GM23338 (cell line): ENCODE data around the gene CLDN15. TPM values are rescaled to one million over a fixed set of nuclear protein-coding genes. Genes with fewer than 3 reads are reported as not detected.

Experiments
- ATAC-seq: fragments of 200-7000 bp; cut with Tn5 transposase; 3 replicates; pipeline ENCODE4 v1.9.1; 2020
- DNase-seq: peaks from one replicate; pipeline ENCODE4 v3.0.0-alpha.2; 2015; ENCODE audit warnings: low spot score
- H2AFZ ChIP-seq: fragments of 200-600 bp; sonication (generic); 2 replicates; pipeline ENCODE4 v1.8.0; 2016; ENCODE audit warnings: antibody characterized with exemption, mild to moderate bottlenecking, moderate library complexity
- H3F3A ChIP-seq: fragments of 200-600 bp; sonication (generic); replicated peaks from 2 replicates; pipeline ENCODE4 v1.8.0; 2017; ENCODE audit warnings: antibody characterized with exemption, mixed run types, low read depth
- H3K27ac ChIP-seq: fragments of 200-600 bp; sonication (generic); 2 replicates; pipeline ENCODE4 v1.6.1; 2016; ENCODE audit warnings: low read depth
- H3K27me3 ChIP-seq: fragments of 200-600 bp; sonication (generic); 2 replicates; pipeline ENCODE4 v1.8.0; 2016; ENCODE audit warnings: mild to moderate bottlenecking, mixed run types, moderate library complexity; ENCODE audit not compliant: insufficient read depth
- H3K36me3 ChIP-seq: fragments of 200-600 bp; sonication (generic); 2 replicates; pipeline ENCODE4 v1.8.0; 2016; ENCODE audit warnings: mild to moderate bottlenecking; ENCODE audit not compliant: insufficient read depth
- H3K4me1 ChIP-seq: fragments of 200-600 bp; sonication (generic); 2 replicates; pipeline ENCODE4 v1.8.0; 2016; ENCODE audit warnings: mild to moderate bottlenecking, moderate library complexity; ENCODE audit not compliant: insufficient read depth
- H3K4me2 ChIP-seq: fragments of 200-600 bp; sonication (generic); 2 replicates; pipeline ENCODE4 v1.7.1; 2017; ENCODE audit warnings: mixed run types
- H3K4me3 ChIP-seq: fragments of 200-600 bp; sonication (generic); 2 replicates; pipeline ENCODE4 v1.6.1; 2016; ENCODE audit warnings: mixed run types
- H3K79me2 ChIP-seq: fragments of 200-600 bp; sonication (generic); replicated peaks from 2 replicates; pipeline ENCODE4 v1.8.0; 2017; ENCODE audit warnings: mild to moderate bottlenecking; ENCODE audit not compliant: insufficient read depth
- H3K9me2 ChIP-seq: fragments of 200-600 bp; sonication (generic); 2 replicates; pipeline ENCODE4 v1.8.0; 2017; ENCODE audit not compliant: insufficient read depth
- H4K20me1 ChIP-seq: fragments of 200-600 bp; sonication (generic); replicated peaks from 2 replicates; pipeline ENCODE4 v1.8.0; 2017; ENCODE audit warnings: mild to moderate bottlenecking; ENCODE audit not compliant: insufficient read depth
- H3K27ac Mint-ChIP-seq: 2 replicates; pipeline ENCODE4 v1.8.0; 2020; ENCODE audit warnings: inconsistent platforms, mild to moderate bottlenecking, moderate library complexity, mixed read lengths
- H3K27me3 Mint-ChIP-seq: 3 replicates; pipeline ENCODE4 v1.8.0; 2022; ENCODE audit warnings: low read depth, mild to moderate bottlenecking, moderate library complexity, mixed read lengths, inconsistent platforms; ENCODE audit not compliant: insufficient read depth, poor library complexity
- H3K36me3 Mint-ChIP-seq: 3 replicates; pipeline ENCODE4 v1.8.0; 2021; ENCODE audit warnings: low read depth, mild to moderate bottlenecking, inconsistent platforms, moderate library complexity, mixed read lengths
- H3K4me1 Mint-ChIP-seq: 3 replicates; pipeline ENCODE4 v1.8.0; 2020; ENCODE audit warnings: mild to moderate bottlenecking, inconsistent platforms, mixed read lengths
- H3K4me3 Mint-ChIP-seq: 3 replicates; pipeline ENCODE4 v1.8.0; 2021; ENCODE audit warnings: moderate library complexity, mild to moderate bottlenecking, inconsistent platforms, mixed read lengths
- H3K9me3 Mint-ChIP-seq: 3 replicates; pipeline ENCODE4 v1.8.0; 2020; ENCODE audit warnings: moderate library complexity, mild to moderate bottlenecking, inconsistent platforms, mixed read lengths
- CREB1 ChIP-seq: fragments of 250-450 bp; sonication (Bioruptor Pico); IDR thresholded peaks from 2 replicates; pipeline ENCODE4 v1.5.0; 2020; ENCODE audit warnings: low read depth, mild to moderate bottlenecking, moderate library complexity
- ETS1 ChIP-seq: IDR thresholded peaks from 2 replicates; pipeline ENCODE4 v1.6.1; 2016; ENCODE audit warnings: antibody characterized with exemption
- EZH2 ChIP-seq: fragments of 200-600 bp; sonication (generic); IDR thresholded peaks from one replicate; pipeline ENCODE4 v1.8.0; 2017; ENCODE audit warnings: antibody characterized with exemption, mild to moderate bottlenecking, low read depth; ENCODE audit not compliant: unreplicated experiment
- NANOG ChIP-seq: IDR thresholded peaks from 2 replicates; pipeline ENCODE4 v1.6.1; 2016; ENCODE audit warnings: antibody characterized with exemption, borderline replicate concordance
- POLR2AphosphoS5 ChIP-seq: IDR thresholded peaks from 2 replicates; pipeline ENCODE4 v1.6.1; 2016; ENCODE audit warnings: antibody characterized with exemption, low read depth
- STAT1 ChIP-seq: IDR thresholded peaks from one replicate; pipeline ENCODE4 v1.6.1; 2016; ENCODE audit warnings: antibody characterized with exemption; ENCODE audit not compliant: unreplicated experiment
- ZNF114 ChIP-seq: fragments of 250-450 bp; sonication (Bioruptor Pico); IDR thresholded peaks from 2 replicates; pipeline ENCODE4 v1.5.0; 2020; ENCODE audit warnings: mild to moderate bottlenecking, moderate library complexity
- ZNF331 ChIP-seq: fragments of 250-450 bp; sonication (Bioruptor Pico); IDR thresholded peaks from 2 replicates; pipeline ENCODE4 v1.5.0; 2020; ENCODE audit warnings: low read depth, mild to moderate bottlenecking, moderate library complexity
- polyA plus RNA-seq: library from polyadenylated mRNA; unstranded; fragments of >200 nt; fragmentation: Nextera tagmentation; extraction: Ambion mirVana; gene quantifications from 2 replicates; pipeline ENCODE4 v1.2.1, GENCODE V29; 2016
- total RNA-seq: library from RNA; depleted of rRNA; stranded (reverse); fragments of >200 nt; shearing (Covaris generic); gene quantifications from 2 replicates; pipeline ENCODE4 v1.2.3, GENCODE V29; 2014
- TF ChIP-seq, protein P1 (sequence below): fragments of 250-450 bp; sonication (Bioruptor Pico); IDR thresholded peaks from 2 replicates; pipeline ENCODE4 v1.5.0; 2020; ENCODE audit warnings: mild to moderate bottlenecking, moderate library complexity
- TF ChIP-seq, protein P2 (sequence below): IDR thresholded peaks from one replicate; pipeline ENCODE4 v1.6.1; 2018; ENCODE audit warnings: antibody characterized with exemption; ENCODE audit not compliant: unreplicated experiment

CLDN15 gene
- total and polyA plus RNA-seq, 2 experiments from 2014 or later = 3.6 to 4.1 TPM

- no peaks in the 10 kb centered on the region for H3K27me3 ChIP-seq
- H3K4me3 ChIP-seq = no peak overlapping the region
- no peaks in the 10 kb centered on the region; the same call in 1 of the 2 replicates for H3K36me3 ChIP-seq
- no peaks in the 10 kb centered on the region for H4K20me1 ChIP-seq
- no peaks in the 10 kb centered on the region for H3K4me1 ChIP-seq
- no peak overlapping the region for H2AFZ ChIP-seq
- H3K9me2 ChIP-seq = no peaks in the 10 kb centered on the region
- H3F3A ChIP-seq = peaks cover 3% of the 10 kb centered on the region; the same call in 1 of the 2 replicates
- no peak overlapping the region for H3K27ac ChIP-seq
- H3K79me2 ChIP-seq = no peaks in the 10 kb centered on the region
- Mint-ChIP-seq H3K4me3 (no peak overlapping the region), H3K27me3 (peaks cover 5% of the 10 kb centered on the region), H3K9me3 (no peaks in the 10 kb centered on the region), H3K36me3 (peaks cover 19% of the 10 kb centered on the region), H3K27ac (no peak overlapping the region), H3K4me1 (no peaks in the 10 kb centered on the region)
- TF ChIP-seq ETS1 = no peak
- no peak for TF ChIP-seq ZNF114 (CRISPR knock-in tag)
- no peak for TF ChIP-seq STAT1
- no peak for TF ChIP-seq ZNF331 (CRISPR knock-in tag)
- no peak overlapping the region for H3K4me2 ChIP-seq
- ATAC-seq (no peak), DNase-seq (no peak)
These were observed 27.5 kb downstream of the CLDN15 start for GRCh38 chr7:101210143-101210542.

DNA sequence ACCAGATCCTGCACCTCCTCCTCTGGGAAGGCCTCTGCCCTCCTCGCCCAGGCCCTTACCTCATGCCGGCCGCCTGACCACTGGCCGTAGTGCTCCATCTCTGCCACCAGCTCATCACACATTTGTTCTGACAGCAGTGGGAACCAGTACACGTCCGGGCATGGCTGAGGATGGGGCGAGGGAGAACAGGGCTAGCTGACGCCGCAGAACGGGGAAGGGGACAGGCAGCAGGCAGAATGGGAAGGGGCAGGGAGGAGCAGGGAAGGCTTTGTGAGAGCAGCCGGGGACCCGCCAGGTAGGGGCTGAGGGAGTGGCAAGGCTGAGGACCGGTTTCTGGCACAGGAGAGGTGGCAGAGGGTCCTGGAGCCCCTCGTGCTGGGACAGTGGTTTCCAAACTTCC is 28.8 kb downstream of the CLDN15 start:
- Histone ChIP-seq H3K4me2 (no peak overlapping the region), H3K4me1 (no peaks in the 10 kb centered on the region), H3K36me3 (no peaks in the 10 kb centered on the region; the same call in 1 of the 2 replicates), H3K9me2 (no peaks in the 10 kb centered on the region), H3K79me2 (no peaks in the 10 kb centered on the region), H2AFZ (no peak overlapping the region), H3K27me3 (no peaks in the 10 kb centered on the region), H4K20me1 (no peaks in the 10 kb centered on the region), H3F3A (peaks cover 3% of the 10 kb centered on the region; the same call in 1 of the 2 replicates), H3K4me3 (no peak overlapping the region), H3K27ac (no peak overlapping the region)
- no peaks in the 10 kb centered on the region; the same call in 2 of the 3 replicates for H3K4me1 Mint-ChIP-seq
- no peak overlapping the region; the same call in 1 of the 2 replicates for H3K27ac Mint-ChIP-seq
- no peak overlapping the region for H3K4me3 Mint-ChIP-seq
- H3K27me3 Mint-ChIP-seq = peaks cover 5% of the 10 kb centered on the region
- no peak for ATAC-seq
- DNase-seq = no peak
- peaks cover 14% of the 10 kb centered on the region for H3K36me3 Mint-ChIP-seq
- H3K9me3 Mint-ChIP-seq = no peaks in the 10 kb centered on the region
- TF ChIP-seq, protein P1, sequence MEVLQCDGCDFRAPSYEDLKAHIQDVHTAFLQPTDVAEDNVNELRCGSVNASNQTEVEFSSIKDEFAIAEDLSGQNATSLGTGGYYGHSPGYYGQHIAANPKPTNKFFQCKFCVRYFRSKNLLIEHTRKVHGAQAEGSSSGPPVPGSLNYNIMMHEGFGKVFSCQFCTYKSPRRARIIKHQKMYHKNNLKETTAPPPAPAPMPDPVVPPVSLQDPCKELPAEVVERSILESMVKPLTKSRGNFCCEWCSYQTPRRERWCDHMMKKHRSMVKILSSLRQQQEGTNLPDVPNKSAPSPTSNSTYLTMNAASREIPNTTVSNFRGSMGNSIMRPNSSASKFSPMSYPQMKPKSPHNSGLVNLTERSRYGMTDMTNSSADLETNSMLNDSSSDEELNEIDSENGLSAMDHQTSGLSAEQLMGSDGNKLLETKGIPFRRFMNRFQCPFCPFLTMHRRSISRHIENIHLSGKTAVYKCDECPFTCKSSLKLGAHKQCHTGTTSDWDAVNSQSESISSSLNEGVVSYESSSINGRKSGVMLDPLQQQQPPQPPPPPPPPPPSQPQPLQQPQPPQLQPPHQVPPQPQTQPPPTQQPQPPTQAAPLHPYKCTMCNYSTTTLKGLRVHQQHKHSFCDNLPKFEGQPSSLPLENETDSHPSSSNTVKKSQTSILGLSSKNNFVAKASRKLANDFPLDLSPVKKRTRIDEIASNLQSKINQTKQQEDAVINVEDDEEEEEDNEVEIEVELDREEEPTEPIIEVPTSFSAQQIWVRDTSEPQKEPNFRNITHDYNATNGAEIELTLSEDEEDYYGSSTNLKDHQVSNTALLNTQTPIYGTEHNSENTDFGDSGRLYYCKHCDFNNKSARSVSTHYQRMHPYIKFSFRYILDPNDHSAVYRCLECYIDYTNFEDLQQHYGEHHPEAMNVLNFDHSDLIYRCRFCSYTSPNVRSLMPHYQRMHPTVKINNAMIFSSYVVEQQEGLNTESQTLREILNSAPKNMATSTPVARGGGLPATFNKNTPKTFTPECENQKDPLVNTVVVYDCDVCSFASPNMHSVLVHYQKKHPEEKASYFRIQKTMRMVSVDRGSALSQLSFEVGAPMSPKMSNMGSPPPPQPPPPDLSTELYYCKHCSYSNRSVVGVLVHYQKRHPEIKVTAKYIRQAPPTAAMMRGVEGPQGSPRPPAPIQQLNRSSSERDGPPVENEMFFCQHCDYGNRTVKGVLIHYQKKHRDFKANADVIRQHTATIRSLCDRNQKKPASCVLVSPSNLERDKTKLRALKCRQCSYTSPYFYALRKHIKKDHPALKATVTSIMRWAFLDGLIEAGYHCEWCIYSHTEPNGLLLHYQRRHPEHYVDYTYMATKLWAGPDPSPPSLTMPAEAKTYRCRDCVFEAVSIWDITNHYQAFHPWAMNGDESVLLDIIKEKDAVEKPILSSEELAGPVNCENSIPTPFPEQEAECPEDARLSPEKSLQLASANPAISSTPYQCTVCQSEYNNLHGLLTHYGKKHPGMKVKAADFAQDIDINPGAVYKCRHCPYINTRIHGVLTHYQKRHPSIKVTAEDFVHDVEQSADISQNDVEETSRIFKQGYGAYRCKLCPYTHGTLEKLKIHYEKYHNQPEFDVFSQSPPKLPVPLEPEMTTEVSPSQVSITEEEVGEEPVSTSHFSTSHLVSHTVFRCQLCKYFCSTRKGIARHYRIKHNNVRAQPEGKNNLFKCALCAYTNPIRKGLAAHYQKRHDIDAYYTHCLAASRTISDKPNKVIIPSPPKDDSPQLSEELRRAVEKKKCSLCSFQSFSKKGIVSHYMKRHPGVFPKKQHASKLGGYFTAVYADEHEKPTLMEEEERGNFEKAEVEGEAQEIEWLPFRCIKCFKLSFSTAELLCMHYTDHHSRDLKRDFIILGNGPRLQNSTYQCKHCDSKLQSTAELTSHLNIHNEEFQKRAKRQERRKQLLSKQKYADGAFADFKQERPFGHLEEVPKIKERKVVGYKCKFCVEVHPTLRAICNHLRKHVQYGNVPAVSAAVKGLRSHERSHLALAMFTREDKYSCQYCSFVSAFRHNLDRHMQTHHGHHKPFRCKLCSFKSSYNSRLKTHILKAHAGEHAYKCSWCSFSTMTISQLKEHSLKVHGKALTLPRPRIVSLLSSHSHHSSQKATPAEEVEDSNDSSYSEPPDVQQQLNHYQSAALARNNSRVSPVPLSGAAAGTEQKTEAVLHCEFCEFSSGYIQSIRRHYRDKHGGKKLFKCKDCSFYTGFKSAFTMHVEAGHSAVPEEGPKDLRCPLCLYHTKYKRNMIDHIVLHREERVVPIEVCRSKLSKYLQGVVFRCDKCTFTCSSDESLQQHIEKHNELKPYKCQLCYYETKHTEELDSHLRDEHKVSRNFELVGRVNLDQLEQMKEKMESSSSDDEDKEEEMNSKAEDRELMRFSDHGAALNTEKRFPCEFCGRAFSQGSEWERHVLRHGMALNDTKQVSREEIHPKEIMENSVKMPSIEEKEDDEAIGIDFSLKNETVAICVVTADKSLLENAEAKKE (CRISPR knock-in tag) = no peak
- TF ChIP-seq EZH2 = no peak
- TF ChIP-seq NANOG = no peak
- TF ChIP-seq STAT1 = no peak
- no peak for TF ChIP-seq CREB1 (CRISPR knock-in tag)
- TF ChIP-seq ETS1 = no peak
- TF ChIP-seq, protein P2, sequence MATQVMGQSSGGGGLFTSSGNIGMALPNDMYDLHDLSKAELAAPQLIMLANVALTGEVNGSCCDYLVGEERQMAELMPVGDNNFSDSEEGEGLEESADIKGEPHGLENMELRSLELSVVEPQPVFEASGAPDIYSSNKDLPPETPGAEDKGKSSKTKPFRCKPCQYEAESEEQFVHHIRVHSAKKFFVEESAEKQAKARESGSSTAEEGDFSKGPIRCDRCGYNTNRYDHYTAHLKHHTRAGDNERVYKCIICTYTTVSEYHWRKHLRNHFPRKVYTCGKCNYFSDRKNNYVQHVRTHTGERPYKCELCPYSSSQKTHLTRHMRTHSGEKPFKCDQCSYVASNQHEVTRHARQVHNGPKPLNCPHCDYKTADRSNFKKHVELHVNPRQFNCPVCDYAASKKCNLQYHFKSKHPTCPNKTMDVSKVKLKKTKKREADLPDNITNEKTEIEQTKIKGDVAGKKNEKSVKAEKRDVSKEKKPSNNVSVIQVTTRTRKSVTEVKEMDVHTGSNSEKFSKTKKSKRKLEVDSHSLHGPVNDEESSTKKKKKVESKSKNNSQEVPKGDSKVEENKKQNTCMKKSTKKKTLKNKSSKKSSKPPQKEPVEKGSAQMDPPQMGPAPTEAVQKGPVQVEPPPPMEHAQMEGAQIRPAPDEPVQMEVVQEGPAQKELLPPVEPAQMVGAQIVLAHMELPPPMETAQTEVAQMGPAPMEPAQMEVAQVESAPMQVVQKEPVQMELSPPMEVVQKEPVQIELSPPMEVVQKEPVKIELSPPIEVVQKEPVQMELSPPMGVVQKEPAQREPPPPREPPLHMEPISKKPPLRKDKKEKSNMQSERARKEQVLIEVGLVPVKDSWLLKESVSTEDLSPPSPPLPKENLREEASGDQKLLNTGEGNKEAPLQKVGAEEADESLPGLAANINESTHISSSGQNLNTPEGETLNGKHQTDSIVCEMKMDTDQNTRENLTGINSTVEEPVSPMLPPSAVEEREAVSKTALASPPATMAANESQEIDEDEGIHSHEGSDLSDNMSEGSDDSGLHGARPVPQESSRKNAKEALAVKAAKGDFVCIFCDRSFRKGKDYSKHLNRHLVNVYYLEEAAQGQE = no peak
- TF ChIP-seq ZNF114 (CRISPR knock-in tag) = no peak
- TF ChIP-seq POLR2AphosphoS5 = no peak
